Measurements from ENCODE around the gene GPR176.

The GPR176 gene

GRCh38 chr15:39799552-39800011 lies 120.5 kb downstream of the GPR176 start:
- no peak for DNase-seq

- DNase-seq, result no peak
These were observed 121.7 kb downstream of the GPR176 start for GRCh38 chr15:39798382-39798781.

GRCh38 chr15:39797407-39797806 lies 122.7 kb downstream of the GPR176 start:
- DNase-seq, result no peak

GRCh38 chr15:39796601-39797000 lies 123.5 kb downstream of the GPR176 start:
- no peak for DNase-seq

- DNase-seq, result no peak
These were observed 124.6 kb downstream of the GPR176 start for GRCh38 chr15:39795486-39795885.

GRCh38 chr15:39794954-39795353 lies 125.1 kb downstream of the GPR176 start:
- no peak for DNase-seq

GRCh38 chr15:39793923-39794322 lies 126.1 kb downstream of the GPR176 start:
- no peak for DNase-seq

GRCh38 chr15:39792844-39793335 lies 127.2 kb downstream of the GPR176 start:
- no peak for DNase-seq

GRCh38 chr15:39792025-39792843 lies 127.8 kb downstream of the GPR176 start:
- DNase-seq, result no peak

- DNase-seq, result no peak
These were observed 130.3 kb downstream of the GPR176 start for GRCh38 chr15:39789736-39790135.

- DNase-seq, result no peak
These were observed 131.1 kb downstream of the GPR176 start for GRCh38 chr15:39788800-39789565.

GRCh38 chr15:39788108-39788507 lies 132.0 kb downstream of the GPR176 start:
- no peak for DNase-seq

GRCh38 chr15:39787479-39787878 lies 132.6 kb downstream of the GPR176 start:
- no peak for DNase-seq

GRCh38 chr15:39786447-39787056 lies 133.5 kb downstream of the GPR176 start:
- DNase-seq, result peak; percentile 73

GRCh38 chr15:39785841-39786240 lies 134.2 kb downstream of the GPR176 start:
- DNase-seq, result peak; percentile 8

GRCh38 chr15:39785139-39785538 lies 134.9 kb downstream of the GPR176 start:
- peak; percentile 27 for DNase-seq

- DNase-seq, result no peak
These were observed 135.4 kb downstream of the GPR176 start for GRCh38 chr15:39784638-39785037.

GRCh38 chr15:39784125-39784524 lies 135.9 kb downstream of the GPR176 start:
- DNase-seq, result no peak

- DNase-seq, result no peak
These were observed 136.7 kb downstream of the GPR176 start for GRCh38 chr15:39783244-39783820.

GRCh38 chr15:39782441-39783138 lies 137.5 kb downstream of the GPR176 start, which contains the start of gene FSIP1:
Gene FSIP1 (minus strand): TSS chr15:39782841. CDS start chr15:39776524, 6,317 bp downstream.
- DNase-seq, result peak; percentile 67

- DNase-seq, result peak; percentile 26
These were observed 138.1 kb downstream of the GPR176 start for GRCh38 chr15:39781967-39782302.

Measured in DMS79 treated with DMSO at 0.1 percent for 48 hours (cell line).